HPDE6-E6E7 (cell line): ENCODE data around the gene RIMKLB.
"Not testable (repeated sequence)": the region's sequence is repeated elsewhere in the genome, so short reads cannot be mapped to it uniquely, and the experiment has no call there.

Source experiments
- DNase-seq: peaks from one replicate; pipeline ENCODE4 v3.0.0; 2011; ENCODE audit warnings: missing footprints; ENCODE audit errors: extremely low spot score

RIMKLB gene

DNA sequence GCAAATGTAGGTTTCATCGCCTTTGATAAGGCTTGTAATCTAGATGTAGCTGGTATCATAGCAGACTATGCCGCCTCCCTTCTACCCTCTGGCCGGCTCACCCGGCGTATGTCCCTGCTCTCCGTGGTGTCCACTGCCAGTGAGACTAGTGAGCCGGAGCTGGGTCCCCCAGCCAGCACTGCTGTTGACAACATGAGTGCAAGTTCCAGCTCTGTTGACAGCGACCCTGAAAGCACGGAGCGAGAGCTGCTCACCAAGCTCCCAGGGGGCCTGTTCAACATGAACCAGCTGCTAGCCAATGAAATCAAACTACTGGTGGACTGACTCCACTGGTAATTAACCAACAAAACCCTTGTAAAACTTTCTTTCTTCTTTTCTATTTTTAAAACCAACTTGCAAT lies 75.7 kb downstream of the RIMKLB start:
- no peak for DNase-seq

DNA sequence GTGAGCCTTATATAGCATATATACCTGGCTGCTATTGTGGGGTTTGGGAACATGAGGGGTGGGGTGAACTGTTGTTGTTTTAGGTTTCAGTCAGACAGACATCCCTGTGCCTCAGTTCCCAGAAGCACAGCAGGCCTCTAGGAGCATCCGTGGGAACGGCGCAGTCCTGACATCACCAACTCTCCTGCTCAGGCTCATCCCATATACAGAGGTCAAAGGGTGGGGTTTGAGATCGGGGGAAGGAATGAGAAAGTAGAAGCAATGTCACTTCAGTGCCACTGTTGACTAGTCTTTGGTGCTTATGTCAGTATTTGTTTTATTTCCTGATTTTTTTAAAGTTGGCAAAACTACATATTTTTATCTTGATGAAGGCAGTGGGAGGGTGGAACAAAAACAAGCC lies 81.5 kb downstream of the RIMKLB start:
- no peak for DNase-seq

DNA sequence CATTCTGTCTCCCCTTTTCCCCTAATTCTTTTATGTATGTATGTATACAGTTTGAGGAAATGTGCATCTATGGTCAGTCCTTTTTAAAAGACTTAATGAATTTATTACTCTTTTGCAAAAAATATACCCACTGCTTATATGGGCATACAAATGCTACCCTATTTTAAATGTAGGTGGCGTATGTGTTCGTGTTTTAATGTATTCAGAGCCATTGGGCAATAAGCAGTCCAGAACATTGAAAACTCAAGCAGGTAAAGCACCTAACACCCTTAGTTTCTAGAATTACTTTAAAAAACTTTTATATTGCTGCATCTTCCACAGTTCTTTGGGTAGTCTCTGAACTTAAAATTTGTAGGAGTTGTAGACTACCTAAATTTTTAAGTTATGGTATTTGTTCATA lies 82.1 kb downstream of the RIMKLB start:
- no peak for DNase-seq

DNA sequence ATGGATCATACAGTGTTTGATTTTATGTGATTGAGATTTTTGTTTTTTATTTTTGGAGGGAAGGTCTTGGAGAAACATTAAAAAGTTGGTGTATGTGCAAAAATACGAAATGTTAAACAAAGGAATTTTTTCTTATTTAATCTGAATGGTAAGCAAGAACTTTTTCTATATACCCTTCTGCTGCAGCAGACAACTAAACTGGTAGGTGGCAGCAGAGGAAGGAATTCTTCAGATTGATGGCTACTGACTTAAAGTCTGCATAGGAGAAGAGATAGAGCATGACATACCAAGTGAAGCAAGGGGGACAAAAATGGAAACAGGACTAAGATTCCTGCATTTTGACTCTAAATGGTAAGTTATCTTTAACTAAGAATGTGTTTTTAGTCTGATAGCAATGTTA lies 82.6 kb downstream of the RIMKLB start:
- peak; percentile 31 for DNase-seq

DNA sequence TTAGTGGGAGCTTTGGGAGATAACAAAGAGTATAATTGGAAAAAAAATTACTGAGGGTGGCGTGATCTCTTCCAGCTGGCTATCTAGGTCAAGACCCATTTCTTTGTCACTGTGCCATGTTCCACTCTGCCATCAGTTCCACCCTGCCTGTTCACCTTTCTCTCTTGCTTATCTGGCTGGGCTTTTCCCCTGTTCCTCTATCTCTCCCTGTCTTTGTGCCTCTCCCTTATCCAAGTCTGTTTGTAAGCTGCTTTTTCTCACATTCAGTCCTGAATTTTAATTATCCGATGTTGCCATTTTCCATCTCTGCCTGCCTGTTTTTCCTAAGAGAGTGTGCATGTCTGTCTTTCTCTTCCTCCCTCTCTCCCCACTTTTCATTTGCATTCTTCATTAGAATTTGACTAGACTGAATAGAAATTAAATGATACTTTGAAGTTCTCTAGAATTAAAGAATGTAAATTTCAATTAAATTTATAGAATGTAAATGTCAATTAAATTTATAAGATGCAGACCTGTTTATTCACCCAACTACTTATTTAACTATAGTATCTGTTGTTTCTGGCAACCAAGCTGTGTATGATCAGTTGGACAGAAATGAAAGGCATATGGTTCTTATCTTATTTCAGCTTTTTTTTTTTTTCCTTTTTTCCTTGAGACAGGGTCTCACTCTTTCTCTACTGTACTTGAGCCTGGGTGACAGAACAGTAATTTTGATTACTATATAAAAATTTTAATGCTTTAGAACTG lies 83.8 kb downstream of the RIMKLB start:
- DNase-seq = no peak

DNA sequence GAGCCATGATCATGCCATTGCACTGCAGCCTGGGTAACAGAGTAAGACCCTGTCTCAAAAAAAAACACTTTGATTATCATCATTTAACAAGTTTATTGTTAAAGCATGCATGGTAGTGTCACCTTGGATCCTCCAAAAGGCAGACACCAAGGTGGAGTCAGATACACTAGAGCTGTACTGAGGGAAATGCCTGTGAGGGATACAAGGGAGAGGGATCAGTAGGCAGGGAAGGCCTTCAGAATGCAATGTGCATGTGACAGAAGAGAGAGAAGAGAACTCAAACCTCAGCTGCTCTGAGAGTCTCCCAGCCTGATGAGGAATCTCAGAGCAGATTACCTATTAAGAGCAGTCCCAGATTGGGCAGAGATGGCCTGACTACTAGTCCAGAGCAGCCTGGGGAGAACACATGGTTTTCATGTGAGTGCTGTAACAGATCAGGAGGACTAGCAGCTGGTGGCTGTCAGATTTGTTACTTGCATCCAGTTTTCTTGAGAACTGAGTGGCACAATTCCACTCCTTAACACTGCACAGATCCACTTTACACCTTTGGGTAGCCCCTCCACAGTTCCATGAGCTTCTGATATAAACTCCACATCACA lies 86.6 kb downstream of the RIMKLB start:
- no peak for DNase-seq

DNA sequence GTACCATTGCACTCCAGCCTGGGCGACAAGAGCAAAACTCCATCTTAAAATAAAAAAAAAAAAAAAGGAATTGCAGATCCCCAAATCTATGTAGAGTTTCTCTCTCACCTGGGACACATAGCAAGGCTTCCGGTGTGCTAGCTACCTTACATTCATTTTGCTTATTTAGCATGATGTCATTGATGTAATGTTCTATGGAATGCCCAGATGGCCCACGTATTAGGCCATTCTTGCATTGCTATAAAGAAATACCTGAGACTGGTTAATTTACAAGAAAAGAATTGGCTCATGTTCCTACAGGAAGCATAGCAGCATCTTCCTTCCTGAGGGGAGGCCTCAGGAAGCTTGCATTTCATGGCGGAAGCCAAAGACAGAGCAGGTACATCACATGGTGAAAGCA lies 87.7 kb downstream of the RIMKLB start:
- no peak for DNase-seq

DNA sequence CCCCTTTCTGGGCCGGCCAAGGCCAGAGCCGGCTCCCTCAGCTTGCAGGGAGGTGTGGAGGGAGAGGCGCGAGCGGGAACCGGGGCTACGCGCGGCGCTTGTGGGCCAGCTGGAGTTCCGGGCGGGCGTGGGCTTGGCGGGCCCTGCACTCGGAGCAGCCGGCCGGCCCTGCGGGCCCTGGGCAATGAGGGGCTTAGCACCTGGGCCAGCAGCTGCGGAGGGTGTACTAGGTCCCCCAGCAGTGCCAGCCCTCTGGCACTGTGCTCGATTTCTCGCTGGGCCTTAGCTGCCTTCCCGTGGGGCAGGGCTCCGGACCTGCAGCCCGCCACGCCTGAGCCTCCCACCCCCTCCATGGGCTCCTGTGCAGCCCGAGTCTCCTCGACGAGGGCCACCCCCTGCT lies 89.4 kb downstream of the RIMKLB start:
- not testable (repeated sequence) for DNase-seq

DNA sequence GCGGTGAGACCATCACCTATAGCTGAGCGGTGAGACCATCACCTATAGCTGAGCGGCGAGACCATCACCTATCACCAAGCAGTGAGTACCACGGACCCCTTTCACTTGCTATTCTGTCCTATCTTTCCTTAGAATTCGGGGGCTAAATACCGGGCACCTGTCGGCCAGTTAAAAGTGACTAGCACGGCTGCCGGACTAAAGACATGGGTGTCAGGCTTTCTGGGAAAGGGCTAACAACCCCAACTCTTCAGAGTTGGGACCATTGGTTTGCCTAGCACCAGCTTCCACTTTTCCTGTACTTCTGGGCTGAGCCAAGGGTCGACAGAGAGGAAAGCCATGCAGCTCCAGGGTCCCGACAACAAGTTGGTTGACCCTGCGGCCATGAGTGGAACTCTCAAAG lies 90.9 kb downstream of the RIMKLB start:
- DNase-seq = not testable (repeated sequence)

DNA sequence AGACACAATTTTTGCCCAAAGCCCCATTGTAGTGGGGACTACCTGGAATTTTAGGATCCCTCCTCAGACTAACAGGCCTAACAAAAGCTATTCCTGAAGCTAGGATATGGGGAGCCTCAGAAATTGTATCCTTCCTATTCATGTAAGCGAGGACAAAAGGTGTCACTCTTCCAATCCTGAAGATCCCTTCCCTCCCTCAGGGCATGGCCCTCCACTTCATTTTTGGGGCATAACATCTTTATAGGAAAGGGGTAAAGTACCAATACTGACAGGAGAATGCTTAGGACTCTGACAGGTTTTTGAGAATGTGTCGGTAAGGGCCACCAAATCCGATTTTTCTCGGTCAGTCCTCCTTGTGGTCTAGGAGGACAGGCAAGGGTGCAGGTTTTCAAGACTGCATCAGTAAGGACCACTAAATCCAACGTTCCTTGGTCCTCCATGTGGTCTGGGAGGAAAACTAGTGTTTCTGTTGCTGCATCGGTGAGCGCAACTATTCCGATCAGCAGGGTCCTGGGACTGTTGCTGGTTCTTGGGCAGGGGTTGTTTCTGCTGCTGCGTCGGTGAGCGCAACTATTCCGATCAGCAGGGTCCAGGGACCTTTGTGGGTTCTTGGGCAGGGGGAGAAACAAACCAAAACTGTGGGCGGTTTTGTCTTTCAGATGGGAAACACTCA lies 91.7 kb downstream of the RIMKLB start:
- DNase-seq = not testable (repeated sequence)

DNA sequence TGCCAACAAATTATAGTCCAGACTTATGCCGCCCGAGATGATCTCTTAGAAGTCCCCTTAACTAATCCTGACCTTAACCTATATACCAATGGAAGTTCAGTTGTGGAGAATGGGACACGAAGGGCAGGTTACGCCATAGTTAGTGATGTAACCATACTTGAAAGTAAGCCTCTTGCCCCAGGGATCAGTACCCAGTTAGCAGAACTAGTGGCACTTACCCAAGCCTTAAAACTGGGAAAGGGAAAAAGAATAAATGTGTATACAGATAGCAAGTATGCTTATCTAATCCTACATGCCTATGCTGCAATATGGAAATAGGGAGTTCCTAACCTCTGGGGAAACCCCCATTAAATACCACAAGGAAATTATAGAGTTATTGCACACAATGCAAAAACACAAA lies 95.4 kb downstream of the RIMKLB start:
- not testable (repeated sequence) for DNase-seq

DNA sequence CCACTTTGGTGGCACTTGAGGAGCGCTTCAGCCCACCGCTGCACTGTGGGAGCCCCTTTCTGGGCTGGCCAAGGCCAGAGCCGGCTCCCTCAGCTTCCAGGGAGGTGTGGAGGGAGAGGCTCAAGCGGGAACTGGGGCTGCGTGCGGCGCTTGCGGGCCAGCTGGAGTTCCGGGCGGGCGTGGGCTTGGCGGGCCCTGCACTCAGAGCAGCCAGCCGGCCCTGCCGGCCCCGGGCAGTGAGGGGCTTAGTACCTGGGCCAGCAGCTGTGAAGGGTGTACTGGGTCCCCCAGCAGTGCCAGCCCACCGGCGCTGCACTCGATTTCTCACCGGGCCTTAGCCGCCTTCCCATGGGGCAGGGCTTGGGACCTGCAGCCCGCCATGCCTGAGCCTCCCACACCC lies 96.8 kb downstream of the RIMKLB start:
- not testable (repeated sequence) for DNase-seq

DNA sequence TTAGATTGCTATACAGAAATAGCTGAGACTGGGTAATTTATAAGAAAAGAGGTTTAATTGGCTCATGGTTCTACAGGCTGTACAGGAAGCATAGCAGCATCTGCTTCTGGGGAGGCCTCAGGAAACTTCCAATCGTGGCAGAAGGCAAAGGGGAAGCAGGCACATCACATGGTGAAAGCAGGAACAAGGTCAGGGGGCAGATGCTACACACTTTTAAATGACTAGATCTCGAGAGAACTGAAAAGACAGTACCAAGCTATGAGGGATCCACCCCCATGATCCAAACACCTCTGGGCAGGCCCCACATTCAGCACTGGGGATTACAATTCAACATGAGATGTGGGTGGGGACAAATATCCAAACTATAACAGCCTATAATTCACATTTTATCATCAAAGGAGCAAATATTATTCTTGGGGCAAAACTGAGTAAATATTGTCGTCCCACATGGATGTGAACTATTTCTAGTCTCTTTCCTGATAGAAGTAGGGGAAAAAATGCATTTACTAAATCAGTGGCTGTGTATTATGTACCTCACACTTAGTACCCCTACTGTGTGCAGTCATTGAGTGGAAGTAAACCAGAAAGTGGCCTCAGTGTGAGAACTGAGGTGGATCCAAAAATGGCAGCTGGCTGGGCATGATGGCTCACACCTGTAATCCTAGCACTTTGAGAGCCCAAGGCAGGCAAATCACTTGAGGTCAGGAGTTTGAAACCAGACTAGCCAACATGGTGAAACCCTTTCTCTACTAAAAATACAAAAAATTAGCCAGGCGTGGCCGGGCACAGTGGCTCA lies 99.2 kb downstream of the RIMKLB start:
- no peak for DNase-seq

DNA sequence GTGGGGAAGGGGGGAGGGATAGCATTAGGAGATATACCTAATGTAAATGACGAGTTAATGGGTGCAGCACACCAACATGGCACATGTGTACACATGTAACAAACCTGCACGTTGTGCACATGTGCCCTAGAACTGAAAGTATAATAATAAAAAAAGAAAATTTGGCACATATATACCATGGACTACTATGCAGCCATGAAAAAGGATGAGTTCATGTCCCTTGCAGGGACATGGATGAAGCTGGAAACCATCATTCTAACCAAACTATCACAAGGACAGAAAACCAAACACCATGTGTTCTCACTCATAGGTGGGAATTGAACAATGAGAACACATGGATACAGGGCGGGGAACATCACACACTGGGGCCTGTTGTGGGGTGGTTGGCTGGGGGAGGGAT lies 103.4 kb downstream of the RIMKLB start:
- DNase-seq = not testable (repeated sequence)

DNA sequence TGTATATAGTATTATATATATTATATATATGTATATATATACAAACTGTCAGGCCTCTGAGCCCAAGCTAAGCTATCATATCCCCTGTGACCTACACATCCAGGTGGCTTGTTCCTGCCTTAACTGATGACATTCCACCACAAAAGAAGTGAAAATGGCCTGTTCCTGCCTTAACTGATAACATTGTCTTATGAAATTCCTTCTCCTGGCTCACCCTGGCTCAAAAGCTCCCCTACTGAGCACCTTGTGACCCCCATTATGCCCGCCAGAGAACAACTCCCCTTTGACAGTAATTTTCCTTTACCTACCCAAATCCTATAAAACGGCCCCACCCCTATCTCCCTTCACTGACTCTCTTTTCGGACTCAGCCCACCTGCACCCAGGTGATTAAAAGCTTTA lies 107.0 kb downstream of the RIMKLB start:
- DNase-seq = not testable (repeated sequence)

DNA sequence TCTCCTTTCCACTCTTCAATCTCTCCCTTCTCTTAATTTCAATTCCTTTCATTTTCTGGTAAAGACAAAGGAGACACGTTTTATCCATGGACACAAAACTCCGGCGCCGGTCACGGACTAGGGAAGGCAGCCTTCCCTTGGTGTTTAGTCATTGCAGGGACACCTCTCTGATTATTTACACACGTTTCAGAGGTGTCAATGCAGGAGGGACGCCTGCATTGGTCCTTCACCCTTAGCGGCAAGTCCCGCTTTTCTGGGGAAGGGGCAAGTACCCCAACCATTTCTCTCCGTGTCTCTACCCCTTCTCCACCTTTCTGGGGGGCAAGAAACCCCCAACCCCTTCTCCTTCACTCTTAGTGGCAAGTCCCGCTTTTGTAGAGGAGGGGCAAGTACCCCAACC lies 107.7 kb downstream of the RIMKLB start:
- not testable (repeated sequence) for DNase-seq

DNA sequence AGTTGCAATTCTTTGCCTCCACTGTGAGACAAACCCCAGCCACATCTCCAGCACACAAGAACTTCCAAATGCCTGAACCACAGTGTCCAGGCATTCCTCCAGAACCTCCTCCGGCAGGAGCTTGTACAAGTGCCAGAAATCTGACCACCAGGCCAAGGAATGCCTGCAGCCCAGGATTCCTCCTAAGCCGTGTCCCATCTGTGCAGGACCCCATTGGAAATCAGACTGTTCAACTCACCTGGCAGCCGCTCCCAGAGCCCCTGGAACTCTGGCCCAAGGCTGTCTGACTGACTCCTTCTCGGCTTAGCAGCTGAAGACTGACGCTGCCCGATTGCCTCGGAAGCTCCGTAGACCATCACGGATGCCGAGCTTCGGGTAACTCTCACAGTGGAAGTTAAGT lies 109.3 kb downstream of the RIMKLB start:
- not testable (repeated sequence) for DNase-seq

DNA sequence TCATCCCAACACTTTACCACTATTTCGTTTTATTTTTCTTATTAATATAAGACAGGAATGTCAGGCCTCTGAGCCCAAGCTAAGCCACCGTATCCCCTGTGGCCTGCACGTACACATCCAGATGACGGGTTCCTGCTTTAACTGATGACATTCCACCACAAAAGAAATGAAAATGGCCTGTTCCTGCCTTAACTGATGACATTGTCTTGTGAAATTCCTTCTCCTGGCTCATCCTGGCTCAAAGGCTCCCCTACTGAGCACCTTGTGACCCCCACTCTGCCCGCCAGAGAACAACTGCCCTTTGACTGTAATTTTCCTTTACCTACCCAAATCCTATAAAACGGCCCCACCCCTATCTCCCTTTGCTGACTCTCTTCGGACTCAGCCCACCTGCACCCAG lies 112.3 kb downstream of the RIMKLB start:
- DNase-seq = not testable (repeated sequence)

DNA sequence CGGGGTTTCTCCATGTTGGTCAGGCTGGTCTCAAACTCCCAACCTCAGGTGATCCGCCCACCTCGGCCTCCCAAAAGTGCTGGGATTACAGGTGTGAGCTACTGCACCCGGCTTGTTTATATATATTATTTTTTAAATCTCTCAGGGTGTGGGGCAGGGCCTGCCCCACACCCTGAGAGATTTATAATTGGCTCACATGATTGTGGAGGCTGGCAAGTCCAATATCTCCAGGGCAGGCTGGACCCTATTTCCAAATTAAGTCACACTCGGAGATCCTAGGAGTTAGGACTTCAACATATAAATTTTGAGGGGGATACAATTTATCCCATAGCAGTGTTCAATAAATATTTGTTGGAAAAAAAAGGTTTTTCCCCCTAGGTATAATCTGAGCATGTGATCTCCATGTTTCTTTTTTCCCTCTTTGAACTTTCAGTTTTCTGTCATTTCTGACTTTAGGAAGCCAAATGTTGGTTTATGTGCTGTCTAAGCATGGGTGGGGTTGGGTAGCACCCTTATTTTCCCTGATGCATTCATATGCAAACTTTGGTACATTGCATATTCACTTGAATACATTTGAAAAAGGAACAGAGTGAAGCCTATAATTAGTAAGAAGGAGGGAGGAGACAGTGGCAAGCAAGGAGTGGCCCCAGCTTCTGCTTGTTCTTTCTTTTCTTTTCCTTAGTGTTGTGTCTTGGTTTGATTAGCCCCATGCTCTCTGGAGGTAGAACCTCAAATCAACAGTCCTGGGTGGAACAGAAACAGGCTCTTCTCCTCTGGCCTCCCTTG lies 116.0 kb downstream of the RIMKLB start:
- DNase-seq = no peak

DNA sequence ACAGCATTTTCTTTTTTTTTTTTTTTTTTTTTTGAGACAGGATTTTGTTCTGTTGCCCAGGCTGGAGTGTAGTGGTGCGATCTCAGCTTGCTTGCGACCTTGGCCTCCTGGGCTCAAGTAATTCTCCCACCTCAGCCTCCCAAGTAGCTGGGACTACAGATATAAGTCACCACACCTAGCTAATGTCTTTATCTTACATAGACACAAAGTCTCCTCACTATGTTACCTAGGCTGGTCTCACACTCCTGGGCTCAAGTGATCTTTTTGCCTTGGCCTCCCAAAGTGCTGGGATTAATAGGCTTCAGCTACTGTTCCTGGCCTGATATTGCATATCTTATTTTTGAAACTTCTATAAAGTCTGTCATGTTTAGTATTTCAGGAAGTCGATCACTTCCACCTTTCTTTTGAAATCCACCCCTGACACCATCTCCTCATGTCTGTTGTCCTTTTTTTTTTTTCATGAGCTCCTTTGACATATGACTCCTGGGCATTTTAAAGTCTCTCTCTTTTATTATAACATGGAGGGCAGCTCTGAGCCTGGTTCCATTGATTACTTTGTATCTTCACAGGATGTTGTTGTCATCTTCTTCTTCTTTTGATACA lies 118.8 kb downstream of the RIMKLB start:
- DNase-seq = no peak

DNA sequence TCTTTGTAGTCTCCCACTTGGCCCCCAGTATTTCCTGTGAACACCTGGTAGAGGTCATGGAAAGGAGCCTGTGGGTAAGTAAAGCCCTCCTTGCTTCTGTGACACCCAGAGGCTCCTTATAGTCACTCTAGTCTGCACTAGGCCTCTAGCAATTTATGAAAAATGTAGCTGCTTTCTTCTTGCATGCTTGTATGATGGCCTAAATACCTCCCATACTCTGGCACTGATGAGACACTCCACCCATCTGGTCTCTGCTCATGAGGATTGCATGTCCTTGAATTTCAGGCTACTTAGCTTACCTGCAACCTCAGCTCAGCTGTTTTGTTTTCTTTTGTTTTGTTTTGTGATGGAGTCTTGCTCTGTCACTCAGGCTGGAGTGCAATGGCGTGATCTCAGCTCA lies 120.1 kb downstream of the RIMKLB start:
- DNase-seq = no peak
